Measurements from ENCODE around the gene TBC1D16.
"Not testable (repeated sequence)": the region's sequence is repeated elsewhere in the genome, so short reads cannot be mapped to it uniquely, and the experiment has no call there.

Gene TBC1D16

DNA sequence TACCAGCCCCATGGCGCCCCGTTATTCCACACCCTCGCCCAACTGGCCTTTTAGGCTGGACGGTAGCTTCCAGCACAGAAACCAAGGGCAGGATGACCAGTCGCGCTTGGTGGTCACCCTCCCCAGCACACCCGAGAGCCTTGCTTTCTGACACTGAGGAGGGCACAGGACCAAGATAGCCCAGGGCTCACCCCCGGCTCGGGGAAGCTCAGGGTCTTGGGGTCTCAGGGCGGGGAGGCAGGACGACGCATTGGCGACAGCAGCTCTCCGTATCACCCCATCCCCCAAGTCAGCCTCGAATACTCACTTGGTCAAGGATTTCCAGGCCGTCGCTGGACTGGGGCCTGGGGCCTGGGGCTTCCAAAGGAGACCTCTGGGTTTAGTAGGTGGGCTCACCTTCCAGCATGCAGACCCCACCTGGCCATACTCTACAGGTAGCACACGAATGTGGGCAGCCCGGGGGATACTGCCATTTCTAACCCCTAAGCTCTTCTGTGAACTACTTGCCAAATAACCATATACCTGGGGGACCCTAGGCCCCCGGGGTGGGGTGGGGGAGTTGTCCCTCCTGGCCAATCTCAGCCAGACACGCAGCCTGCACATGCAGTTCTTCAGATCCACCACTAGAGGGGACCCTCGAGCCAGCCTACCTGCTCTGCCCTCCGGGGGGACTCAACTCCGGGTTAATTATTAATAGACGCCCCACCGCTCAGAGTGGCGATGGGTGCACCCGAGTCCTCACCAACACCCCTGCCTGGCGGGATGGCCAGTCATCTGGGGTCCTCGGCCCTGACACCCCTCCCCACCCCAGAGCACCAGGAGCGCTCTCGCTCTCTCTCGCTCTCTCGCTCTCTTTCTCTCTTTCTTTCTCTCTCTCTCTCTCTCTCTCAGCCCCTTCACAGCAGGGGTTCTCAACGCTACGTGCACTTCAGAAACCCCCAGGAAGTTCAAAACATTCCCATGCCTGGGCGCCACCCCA is 30.0 kb downstream of the TBC1D16 start:
- DNase-seq (ENCODE audit: low spot score): peak; percentile 58

- no peak for DNase-seq (ENCODE audit: low spot score)
These were observed 31.7 kb downstream of the TBC1D16 start for GRCh38 chr17:80003969-80004368.

DNA sequence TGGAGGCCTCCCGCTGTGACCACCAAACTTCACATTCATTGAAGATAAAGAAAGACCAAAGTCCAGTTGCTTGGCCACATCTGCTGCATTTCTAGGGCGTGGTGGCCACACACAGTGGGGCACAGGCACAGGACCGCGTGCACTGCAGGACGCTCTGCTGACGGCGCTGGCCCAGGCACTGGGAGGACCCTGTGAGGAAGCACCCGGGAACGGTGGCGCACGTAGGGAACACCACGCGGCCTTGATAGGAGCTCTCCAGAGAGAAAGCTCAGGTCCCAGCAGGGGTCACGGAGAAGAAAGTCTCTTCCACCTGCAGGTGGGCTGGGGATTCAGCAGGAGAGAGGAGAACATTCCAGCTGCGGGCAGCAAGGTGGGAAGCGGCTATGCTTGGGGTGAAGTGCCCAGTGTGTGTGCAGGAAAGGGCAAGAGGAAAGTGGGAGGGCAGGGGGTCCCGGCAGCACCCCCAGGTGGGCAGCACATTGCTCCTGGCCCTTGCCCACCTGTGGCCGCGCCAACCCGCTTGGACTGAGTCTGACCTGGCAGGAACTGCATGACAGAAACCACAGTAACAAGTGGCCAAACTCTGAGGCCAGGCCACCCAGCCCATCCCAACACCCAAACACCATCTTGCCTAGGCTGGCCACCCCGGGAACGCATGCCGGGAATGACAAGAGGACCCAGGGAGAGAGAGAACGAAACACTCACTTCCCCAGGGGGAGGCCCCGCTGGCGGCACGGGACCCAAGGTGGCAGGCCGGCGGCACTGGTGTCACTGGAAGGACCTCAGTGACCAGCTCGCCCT is 32.8 kb downstream of the TBC1D16 start:
- DNase-seq (ENCODE audit: low spot score): no peak

DNA sequence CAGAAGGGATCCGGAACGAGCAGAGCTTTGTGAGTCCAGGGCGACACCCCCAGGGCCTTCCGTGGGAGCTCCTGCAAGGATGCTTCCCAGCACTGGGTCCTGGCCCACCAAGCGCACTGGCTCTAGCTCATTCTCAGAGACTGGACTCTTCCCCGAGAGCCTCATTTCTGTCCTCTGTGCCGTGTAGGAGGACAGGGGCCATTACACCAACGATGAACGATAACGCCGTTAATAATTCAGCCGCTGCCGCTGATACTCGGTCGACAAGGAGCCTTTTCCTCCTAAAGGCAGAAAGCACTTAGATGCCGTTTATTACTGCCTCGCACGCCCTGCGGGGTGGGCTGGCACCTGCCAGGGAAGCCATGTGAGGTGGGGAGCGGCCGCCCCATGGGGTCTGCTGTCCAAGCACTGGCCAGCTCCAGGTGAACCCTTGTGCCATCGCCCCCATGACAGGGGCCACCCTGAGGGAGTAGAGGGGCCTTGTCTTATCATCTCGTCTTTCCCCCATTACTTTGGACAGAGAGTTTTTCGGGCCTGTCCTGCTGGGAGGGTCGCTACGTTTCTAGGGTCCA is 33.5 kb downstream of the TBC1D16 start:
- DNase-seq (ENCODE audit: low spot score): no peak

DNA sequence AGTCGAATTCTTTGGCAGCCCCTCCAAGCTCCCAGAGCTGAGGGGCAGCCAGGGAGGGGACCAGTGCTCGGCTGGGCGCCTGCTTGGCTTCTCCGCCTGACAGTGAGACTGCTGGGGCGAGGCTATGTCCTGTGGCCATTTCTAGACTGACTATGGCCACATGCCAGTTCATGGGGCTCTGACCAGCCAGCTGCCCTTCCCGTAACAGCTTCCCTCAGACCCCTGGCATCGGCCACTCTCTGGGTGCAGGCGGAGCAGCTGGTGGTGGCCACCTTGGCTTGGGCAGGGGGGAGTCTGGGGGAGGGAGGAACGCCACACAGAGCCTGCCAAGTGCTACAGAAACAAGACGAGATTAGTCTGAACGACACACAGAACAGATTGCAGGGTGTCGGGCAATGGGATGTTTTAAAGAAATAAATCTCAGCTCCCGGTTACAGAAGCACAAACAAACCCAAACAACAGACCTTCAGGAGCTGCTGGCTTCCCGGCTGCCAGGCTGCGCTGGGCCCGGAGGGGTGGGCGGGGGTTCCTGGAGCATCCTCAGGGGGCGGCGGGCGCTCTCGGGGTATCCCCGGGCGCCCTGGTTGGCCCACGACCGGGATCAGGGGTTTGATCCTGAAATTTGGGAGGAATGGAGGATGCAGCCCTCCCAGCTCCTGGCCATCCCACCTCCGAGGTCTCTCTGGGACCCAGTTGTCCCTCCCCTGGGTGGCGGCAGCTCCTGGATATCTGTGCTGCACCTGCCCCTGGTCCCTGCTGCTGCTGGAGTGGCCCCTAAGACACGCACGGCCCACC is 34.5 kb downstream of the TBC1D16 start:
- no peak for DNase-seq (ENCODE audit: low spot score)

- DNase-seq (ENCODE audit: low spot score): no peak
These were observed 35.5 kb downstream of the TBC1D16 start for GRCh38 chr17:80000136-80000535.

DNA sequence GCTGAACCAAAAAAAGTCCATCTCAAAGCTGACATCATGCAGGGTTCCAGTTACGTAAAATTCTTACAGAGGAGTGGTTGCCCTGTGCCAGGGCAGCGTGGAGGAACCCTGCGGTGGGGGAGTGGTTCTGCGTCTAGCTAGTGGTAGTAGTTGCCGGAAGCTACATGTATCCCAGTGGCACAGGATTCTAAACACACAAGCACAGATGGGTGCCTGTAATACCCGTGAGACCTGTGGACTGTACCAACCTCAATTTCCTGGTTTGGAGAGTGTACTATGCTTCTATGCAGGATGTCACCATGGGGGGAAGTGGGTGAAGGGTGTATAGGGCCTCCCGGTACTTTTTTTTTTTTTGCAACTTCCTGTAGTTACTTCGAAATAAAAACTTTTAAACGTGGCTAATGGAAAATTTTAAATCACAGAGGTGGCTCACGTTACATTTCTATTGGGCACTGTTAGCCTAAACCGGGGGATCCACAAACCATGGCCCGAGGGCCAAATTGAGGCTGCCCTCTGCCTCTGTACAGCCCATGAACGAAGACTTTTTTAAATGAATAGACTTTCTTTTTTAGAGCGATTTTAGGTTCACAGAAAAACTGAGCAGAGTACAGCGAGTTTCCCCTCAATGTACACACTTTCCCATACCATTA is 38.5 kb downstream of the TBC1D16 start:
- peak; percentile 93 for DNase-seq (ENCODE audit: low spot score)

DNA sequence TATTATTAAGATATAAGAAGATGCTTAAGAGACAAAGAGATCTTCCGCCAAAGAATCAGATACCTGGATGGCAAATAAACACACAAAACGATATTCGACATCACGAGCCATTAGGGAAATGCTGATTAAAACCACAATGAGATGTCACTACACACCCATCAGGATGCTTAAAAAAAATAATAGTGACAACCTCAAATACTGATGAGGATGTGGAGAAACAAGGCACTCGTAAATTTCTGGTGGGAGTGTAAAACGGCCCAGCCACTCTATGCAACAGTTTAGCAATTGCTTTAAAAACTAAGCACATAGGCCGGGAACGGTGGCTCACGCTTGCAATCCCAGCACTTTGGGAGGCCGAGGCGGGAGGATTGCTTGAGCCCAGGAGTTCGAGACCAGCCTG is 39.4 kb downstream of the TBC1D16 start:
- DNase-seq (ENCODE audit: low spot score): no peak

DNA sequence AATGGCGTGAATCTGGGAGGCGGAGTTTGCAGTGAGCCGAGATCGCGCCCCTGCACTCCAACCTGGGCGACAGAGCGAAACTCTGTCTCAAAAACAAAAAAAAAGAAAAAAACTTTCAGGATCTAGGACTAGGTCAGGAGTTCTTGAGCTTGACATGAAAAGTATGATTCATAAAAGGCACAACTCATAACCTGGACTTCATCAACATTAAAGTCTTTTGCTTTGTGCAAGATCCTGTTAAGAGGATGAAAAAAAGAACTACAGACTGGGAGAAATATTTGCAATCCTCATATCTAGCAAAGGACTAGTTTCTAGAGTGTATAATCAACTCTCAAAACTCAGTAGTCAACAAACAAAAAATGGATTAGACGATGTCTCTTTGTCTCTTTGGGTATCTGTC is 40.0 kb downstream of the TBC1D16 start:
- no peak for DNase-seq (ENCODE audit: low spot score)

DNA sequence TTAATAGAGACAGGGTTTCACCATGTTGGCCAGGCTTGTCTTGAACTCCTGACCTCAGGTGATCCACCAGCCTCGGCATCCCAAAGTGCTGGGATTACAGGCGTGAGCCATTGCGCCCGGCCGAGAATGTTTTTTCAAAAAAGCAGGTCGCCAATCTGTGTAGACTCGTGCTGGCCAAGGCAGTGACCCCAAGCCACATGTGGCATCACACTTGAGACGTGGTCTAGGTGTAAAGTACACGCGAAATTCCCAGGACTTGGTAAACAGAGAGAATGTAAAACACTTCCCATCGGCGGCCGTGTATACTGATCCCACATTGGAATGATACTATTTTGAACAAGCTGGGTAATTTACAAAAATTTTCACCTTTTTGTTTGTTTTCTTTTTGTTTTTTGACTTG is 41.1 kb downstream of the TBC1D16 start:
- no peak for DNase-seq (ENCODE audit: low spot score)

DNA sequence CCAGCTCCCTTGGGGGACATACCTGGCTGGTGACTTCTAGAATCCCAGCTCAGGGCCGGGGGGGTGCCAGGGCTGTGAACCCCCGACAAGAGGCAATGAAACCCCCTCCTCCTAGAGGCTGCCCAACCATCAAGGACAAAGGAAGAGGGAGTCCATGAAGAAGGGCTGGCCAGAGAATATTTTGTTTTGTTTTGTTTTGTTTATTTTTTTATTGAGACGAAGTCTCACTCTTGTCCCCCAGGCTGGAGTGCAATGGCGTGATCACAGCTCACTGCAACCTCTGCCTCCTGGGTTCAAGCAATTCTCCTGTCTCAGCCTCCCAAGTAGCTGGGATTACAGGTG is 41.5 kb downstream of the TBC1D16 start:
- DNase-seq (ENCODE audit: low spot score): not testable (repeated sequence)

- peak; percentile 22 for DNase-seq (ENCODE audit: low spot score)
These were observed 42.1 kb downstream of the TBC1D16 start for GRCh38 chr17:79993390-79994227.

- no peak for DNase-seq (ENCODE audit: low spot score)
These were observed 42.9 kb downstream of the TBC1D16 start for GRCh38 chr17:79992649-79993389.

DNA sequence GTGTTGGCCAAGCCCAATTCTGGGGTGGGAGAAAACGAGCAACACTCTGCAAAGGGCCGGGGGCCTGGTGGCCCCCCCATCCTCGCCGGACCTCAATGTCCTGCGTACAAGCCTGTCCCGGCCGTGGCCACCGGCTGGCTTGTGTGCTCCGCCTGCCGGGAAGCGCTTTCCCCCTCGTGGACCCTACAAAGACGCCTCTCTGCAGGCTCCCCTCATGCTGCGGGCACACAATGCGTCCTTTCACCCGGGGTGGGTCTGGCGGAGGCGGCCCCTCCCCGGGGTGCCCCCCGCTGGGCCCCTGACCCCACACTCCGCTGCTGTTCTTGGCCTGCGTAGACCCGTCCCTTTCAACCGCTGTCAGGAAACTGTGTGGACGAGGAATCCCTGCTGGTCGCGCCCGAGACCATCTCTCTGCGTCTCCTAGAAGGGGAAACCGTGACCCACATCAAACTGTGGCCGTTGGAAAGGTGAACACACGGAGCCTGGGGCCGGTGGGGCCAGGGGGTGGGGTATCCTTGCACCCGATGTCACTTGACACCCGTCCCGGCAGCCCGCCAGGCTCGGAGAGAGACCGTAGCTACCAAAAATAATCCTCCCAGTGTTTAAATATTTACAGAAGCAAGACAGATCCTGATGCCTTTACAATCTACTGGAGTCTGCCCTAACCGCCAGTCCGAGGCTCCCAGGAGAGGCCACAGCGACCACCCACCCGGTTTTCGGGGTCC is 43.6 kb downstream of the TBC1D16 start:
- no peak for DNase-seq (ENCODE audit: low spot score)

GRCh38 chr17:79991140-79991923 is 44.3 kb downstream of the TBC1D16 start:
- peak; percentile 90 for DNase-seq (ENCODE audit: low spot score)

- DNase-seq (ENCODE audit: low spot score): no peak
These were observed 45.0 kb downstream of the TBC1D16 start for GRCh38 chr17:79990704-79991103.

DNA sequence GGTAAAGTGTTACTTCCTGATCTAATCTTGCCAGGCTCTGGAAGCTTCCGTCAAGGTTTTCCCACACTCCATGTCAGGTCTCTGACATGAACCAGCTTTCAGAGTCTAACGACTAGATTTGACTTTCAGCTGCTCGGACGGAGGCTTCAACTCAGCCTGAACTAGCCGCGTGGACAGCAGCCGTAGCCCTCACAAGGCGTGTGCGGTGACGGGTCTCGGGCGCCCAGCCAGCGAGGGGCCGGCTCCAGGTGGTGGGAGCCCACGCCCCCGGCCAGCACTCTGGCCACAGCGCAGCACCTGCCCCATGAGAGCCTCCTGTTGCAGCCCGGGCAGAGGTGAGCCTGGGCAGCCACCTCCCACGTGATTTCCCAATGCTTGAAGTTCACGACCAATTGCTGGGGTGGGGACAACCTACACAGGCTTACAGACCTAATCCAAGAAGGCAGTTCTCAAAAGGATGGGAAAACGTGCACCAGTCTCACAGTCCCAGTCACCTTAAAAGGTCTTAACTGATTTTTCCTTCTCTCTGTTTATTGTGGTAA is 45.5 kb downstream of the TBC1D16 start:
- DNase-seq (ENCODE audit: low spot score): no peak
